LNCaP clone FGC (cell line): ENCODE measurements around the gene GALNTL6.

Source experiments
- DNase-seq: peaks from one replicate; pipeline ENCODE4 v3.0.0-alpha.2; 2011; ENCODE audit warnings: low read depth
- H3K4me3 ChIP-seq: 2 replicates; pipeline ENCODE4 v1.5.1; 2011; ENCODE audit warnings: mild to moderate bottlenecking, low read depth, low read length, control low read depth
- TF ChIP-seq, protein P1 (sequence below): IDR thresholded peaks from 2 replicates; pipeline ENCODE4 v1.5.1; 2012; ENCODE audit warnings: mild to moderate bottlenecking; ENCODE audit not compliant: control insufficient read depth, insufficient read depth; ENCODE audit errors: extremely low read depth

The GALNTL6 gene

GRCh38 chr4:172736046-172736445 is 922.8 kb downstream of the GALNTL6 start:
- H3K4me3 ChIP-seq = no peak overlapping the region
- TF ChIP-seq, protein P1, sequence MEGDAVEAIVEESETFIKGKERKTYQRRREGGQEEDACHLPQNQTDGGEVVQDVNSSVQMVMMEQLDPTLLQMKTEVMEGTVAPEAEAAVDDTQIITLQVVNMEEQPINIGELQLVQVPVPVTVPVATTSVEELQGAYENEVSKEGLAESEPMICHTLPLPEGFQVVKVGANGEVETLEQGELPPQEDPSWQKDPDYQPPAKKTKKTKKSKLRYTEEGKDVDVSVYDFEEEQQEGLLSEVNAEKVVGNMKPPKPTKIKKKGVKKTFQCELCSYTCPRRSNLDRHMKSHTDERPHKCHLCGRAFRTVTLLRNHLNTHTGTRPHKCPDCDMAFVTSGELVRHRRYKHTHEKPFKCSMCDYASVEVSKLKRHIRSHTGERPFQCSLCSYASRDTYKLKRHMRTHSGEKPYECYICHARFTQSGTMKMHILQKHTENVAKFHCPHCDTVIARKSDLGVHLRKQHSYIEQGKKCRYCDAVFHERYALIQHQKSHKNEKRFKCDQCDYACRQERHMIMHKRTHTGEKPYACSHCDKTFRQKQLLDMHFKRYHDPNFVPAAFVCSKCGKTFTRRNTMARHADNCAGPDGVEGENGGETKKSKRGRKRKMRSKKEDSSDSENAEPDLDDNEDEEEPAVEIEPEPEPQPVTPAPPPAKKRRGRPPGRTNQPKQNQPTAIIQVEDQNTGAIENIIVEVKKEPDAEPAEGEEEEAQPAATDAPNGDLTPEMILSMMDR = no peak
- DNase-seq = no peak

DNA sequence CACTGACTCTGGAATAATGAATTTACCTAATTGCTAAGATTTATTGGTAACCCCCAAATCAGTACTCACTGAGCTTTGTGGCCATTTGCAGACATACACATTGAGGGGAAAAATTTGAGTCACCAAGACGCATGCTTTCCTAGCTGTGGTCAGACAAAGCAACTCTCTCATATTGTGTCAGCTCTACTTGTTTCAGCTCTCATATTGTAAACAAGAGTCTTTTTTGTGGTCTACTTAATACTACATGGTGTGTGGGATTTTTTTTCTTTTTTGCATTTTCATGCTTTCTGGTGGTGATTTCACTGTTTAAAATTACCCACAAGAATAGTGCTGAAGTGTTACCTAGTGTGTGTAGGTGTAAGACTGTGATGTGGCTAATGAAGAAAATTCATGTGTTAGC is 927.2 kb downstream of the GALNTL6 start:
- TF ChIP-seq, protein P1 = no peak
- no peak for DNase-seq
- H3K4me3 ChIP-seq = no peak overlapping the region

DNA sequence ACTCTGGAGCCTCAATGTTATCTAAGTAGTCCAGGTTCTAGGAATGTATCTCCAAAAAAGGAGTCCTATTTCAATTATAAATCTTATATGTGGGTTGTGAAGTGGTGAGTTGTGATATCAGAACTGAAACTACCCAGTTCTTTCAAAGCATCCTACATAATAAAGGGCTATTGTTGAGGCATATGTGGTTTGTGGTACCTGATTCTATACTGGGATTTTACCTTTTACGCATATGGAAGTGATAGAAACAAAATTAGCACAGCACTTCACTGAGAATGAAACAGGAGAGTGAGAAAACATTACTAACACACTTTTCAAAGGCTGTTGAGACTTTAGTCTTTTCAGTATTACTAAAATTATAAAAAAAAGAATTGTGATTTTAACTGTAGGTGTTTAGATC is 937.7 kb downstream of the GALNTL6 start:
- TF ChIP-seq, protein P1 = no peak
- H3K4me3 ChIP-seq = no peak overlapping the region
- DNase-seq = no peak

DNA sequence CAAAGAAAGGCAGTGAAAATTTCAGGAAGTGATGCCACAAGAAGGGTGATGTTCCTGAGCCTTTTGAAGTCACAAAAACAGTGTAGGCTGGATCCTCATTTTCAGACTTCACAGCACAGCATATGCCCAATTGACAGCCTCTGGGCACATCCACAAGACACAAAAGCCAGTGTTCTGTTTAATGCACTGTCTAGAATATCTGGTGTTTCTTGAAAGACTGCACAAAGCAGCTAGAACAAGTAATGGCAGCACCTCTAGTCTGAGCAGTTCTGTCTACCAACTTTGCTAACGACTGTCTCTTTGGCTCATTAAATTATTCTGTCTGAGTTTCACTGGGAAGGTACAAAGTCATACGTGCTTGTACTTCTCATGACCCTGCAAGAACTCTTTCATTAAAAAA is 938.3 kb downstream of the GALNTL6 start:
- no peak overlapping the region for H3K4me3 ChIP-seq
- no peak for DNase-seq
- TF ChIP-seq, protein P1 = no peak

- DNase-seq = no peak
- H3K4me3 ChIP-seq = no peak overlapping the region
- TF ChIP-seq, protein P1 = no peak
Measured at GRCh38 chr4:172758586-172759340, 945.6 kb downstream of the GALNTL6 start.

DNA sequence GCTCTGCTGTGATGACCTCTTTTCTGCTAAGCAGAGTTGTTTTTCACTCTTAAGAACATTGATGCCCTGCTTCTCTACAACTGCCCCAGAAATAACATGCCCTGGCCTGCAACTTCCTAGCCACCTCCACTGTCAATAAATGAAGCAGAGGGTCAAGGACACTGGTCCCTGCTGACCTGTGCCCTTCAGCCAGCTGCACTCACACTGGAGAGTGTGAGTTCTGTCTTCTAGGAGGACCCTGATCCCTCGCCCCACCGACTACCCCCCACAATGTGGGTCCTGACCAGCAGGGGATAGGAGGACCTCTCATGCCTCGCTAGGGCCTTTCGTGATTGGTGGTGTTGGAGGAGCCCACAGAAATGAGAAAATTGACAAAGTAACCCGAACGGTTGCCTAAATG is 947.3 kb downstream of the GALNTL6 start:
- H3K4me3 ChIP-seq = no peak overlapping the region
- TF ChIP-seq, protein P1 = no peak
- no peak for DNase-seq

- no peak overlapping the region for H3K4me3 ChIP-seq
- TF ChIP-seq, protein P1 = no peak
- DNase-seq = no peak
Measured at GRCh38 chr4:172762895-172763294, 949.7 kb downstream of the GALNTL6 start.
